Measurements from ENCODE around the gene KPNB1. TPM values are rescaled to one million over a fixed set of nuclear protein-coding genes. Genes with fewer than 3 reads are reported as not detected.
A peak's percentile ranks its signal among the peaks of the same experiment; 100 is the strongest.

KPNB1 gene
- total RNA-seq, 1 donor from 2014 or later, result 692 TPM

DNA sequence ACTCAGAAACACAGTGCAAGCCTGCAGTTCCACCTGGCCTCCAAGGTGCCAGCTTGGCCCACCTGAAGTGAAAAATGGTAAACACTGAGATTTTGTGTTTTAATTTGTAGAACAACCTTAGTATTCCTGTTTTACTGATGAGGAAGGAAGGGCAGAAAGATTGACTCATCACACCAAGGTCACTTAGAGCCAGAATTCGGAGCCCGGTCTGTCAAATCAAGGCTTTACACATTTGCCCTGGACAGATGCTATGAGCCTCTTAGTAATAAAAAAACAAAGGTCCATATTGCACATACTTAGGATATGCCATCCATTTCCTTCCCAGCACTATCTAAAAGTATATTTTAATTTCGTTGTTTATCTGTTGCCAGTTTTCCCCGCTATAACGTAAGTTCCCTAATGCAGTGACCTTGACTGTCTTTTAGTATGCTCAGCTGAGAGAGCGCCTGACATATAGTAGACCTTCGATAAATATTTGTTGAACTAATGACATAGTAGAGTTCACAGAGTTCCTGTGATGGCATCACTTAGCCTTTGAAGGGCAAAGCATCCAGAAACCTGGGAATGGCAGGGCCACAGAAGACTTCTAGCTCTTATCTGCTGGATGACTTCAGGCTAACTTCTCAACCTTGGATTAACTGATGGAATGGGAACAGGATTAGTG, 37.1 kb downstream of the KPNB1 start:
- intact Hi-C loops (cut with micrococcal nuclease), result no loop called here
- H3K36me3 Mint-ChIP-seq (ENCODE audit: low read depth), result peaks cover 54% of the 10 kb centered on the region
- no peak for DNase-seq (ENCODE audit: low spot score)
- H3K27me3 Mint-ChIP-seq (ENCODE audit: low read depth), result no peaks in the 10 kb centered on the region
- H3K9me3 Mint-ChIP-seq, result no peaks in the 10 kb centered on the region
- H3K27ac Mint-ChIP-seq, result peak overlapping the region; percentile 11
- peaks cover 11% of the 10 kb centered on the region for H3K4me1 Mint-ChIP-seq (ENCODE audit: low read depth)
- no peak overlapping the region for H3K4me3 Mint-ChIP-seq (ENCODE audit: low read depth)

DNA sequence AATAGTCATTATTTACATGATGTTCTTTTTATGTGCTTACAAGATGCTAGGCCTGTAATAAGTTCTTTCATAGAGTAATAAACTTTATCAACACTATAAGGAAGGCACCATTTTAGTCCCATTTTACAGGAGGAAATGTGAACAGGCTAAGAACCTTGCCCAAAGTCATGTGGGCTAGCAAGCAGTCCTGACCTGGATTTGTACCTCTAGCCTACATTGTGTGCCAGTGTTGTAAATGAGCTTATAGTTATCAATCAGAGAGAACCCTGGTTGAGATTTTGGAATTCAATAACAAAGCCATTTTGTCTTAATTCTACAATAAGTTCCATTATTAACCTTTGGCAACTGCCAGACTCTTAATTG, 37.6 kb downstream of the KPNB1 start:
- no peaks in the 10 kb centered on the region for H3K27me3 Mint-ChIP-seq (ENCODE audit: low read depth)
- peaks cover 15% of the 10 kb centered on the region for H3K4me1 Mint-ChIP-seq (ENCODE audit: low read depth)
- peaks cover 49% of the 10 kb centered on the region for H3K36me3 Mint-ChIP-seq (ENCODE audit: low read depth)
- H3K9me3 Mint-ChIP-seq, result no peaks in the 10 kb centered on the region
- no peak for DNase-seq (ENCODE audit: low spot score)
- no peak overlapping the region for H3K4me3 Mint-ChIP-seq (ENCODE audit: low read depth)
- H3K27ac Mint-ChIP-seq, result peak overlapping the region; percentile 11
- intact Hi-C loops (cut with micrococcal nuclease), result no loop called here

DNA sequence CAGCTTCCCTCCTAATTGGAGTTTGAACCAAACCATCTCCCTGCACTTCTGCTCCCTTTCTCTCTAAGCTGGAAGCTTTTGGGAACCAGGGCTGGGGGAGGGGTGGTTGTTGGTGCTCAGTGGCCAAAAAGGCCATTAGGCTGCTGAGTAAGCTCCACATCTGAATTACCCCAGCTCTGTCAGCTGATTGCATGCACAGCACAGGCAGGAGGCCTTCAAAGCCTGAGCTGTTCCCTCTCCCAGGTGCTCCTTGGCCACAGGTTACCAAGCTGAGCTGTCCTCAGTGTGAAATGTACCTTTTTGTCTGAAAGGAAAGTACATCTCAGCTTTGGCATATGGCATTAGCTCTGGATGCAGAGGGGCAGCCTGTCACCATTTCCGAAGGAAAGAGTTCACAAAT, 38.0 kb downstream of the KPNB1 start:
- peaks cover 19% of the 10 kb centered on the region for H3K4me1 Mint-ChIP-seq (ENCODE audit: low read depth)

GRCh38 chr17:47690121-47690520, 40.4 kb downstream of the KPNB1 start:
- Mint-ChIP-seq H3K4me1 (ENCODE audit: low read depth) (peaks cover 30% of the 10 kb centered on the region), H3K27ac (no peak overlapping the region), H3K36me3 (ENCODE audit: low read depth) (peaks cover 22% of the 10 kb centered on the region), H3K9me3 (no peaks in the 10 kb centered on the region), H3K4me3 (ENCODE audit: low read depth) (no peak overlapping the region), H3K27me3 (ENCODE audit: low read depth) (peaks cover 2% of the 10 kb centered on the region)
- intact Hi-C loops (cut with micrococcal nuclease), result no loop called here
- no peak for DNase-seq (ENCODE audit: low spot score)

More for the DNA sequence above, 38.0 kb downstream of the KPNB1 start:
- Mint-ChIP-seq H3K27me3 (ENCODE audit: low read depth) (no peaks in the 10 kb centered on the region), H3K27ac (no peak overlapping the region), H3K9me3 (no peaks in the 10 kb centered on the region), H3K4me3 (ENCODE audit: low read depth) (no peak overlapping the region), H3K36me3 (ENCODE audit: low read depth) (peaks cover 45% of the 10 kb centered on the region)
- DNase-seq (ENCODE audit: low spot score), result no peak
- intact Hi-C loops (cut with micrococcal nuclease), result no loop called here

DNA sequence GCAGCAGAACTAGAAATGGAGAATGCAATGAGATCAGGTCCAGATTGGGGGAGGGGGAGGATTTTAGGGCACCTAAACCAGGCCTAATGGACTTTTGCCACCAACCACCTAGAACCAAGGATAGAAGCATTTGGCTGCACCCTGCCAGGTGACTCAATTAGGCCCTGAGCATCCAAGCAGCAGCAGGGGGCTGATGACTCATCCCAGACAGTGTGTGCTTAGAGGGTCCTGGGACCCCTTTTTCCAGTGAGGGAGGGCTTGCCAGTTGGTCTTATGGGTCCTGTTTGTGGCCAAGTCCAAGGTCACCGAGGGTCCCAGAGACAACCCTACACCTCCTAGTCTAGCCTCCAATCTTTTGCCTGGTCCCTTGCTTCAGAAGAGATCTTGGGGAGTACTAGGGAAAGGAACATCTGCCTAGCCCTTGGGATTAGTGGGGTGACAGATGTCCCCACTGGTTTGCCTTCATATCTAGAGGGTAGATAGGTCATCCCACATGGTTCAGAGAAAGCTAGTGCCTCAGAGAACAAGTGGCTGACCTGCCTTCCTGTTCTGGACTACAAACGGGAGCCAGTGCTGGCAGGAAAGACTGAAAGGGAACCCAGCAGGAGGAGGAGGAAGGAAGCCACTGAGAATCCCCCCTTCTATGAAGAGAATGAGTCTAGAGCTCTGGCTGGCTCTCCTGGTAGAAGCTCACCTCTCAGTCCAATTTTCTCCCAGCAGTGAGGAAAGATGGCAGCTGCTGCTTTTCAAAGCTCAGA, 42.6 kb downstream of the KPNB1 start:
- H3K27ac Mint-ChIP-seq, result no peak overlapping the region
- H3K9me3 Mint-ChIP-seq, result no peaks in the 10 kb centered on the region
- H3K36me3 Mint-ChIP-seq (ENCODE audit: low read depth), result peaks cover 2% of the 10 kb centered on the region
- intact Hi-C loops (cut with micrococcal nuclease), result no loop called here
- peak overlapping the region; percentile 89 for H3K4me3 Mint-ChIP-seq (ENCODE audit: low read depth)
- peaks cover 29% of the 10 kb centered on the region for H3K4me1 Mint-ChIP-seq (ENCODE audit: low read depth)
- no peak for DNase-seq (ENCODE audit: low spot score)
- H3K27me3 Mint-ChIP-seq (ENCODE audit: low read depth), result peaks cover 2% of the 10 kb centered on the region

DNA sequence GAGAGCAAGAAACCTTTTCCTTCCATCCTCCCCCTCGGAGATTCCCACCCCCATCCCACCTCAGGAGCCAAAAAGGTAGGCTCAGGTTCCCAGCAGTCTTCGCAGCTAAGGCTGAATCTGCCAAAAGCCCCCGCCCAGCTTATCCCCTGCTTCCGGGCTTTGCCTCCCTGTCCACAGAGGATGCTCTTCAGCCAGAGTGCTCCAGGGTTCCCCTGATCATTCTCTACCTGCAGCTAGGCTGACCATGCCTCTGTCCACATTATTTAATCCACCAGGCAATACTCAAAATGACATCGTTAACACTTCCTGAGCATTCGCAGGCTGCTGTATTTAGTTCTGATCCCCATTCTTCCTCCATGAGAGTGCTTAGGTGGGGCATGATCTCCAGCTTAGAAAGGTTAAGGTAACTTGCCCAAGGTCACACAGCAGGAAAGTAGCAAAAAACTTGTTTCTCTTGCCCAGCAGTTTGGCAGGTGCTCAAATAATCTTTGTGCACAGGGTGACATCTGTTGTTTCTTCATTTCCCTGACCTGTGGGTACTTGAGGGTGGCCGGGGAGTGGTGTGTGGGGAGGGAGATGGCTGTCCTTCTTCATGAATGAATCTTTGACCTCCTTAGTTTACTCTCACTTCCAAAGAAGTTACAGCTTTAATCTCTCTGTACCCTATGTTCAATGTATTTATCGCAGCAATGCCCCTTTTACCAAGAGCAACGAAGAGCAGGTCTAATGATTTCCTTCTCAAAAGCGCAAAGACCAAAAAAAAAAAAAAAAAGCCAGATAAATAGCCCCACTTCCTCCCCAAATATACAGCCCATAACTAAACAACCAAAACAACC, 43.4 kb downstream of the KPNB1 start:
- peak overlapping the region; percentile 89 for H3K4me3 Mint-ChIP-seq (ENCODE audit: low read depth)
- DNase-seq (ENCODE audit: low spot score), result no peak
- no peaks in the 10 kb centered on the region for H3K36me3 Mint-ChIP-seq (ENCODE audit: low read depth)
- intact Hi-C loops (cut with micrococcal nuclease), result no loop called here
- no peaks in the 10 kb centered on the region for H3K9me3 Mint-ChIP-seq
- H3K4me1 Mint-ChIP-seq (ENCODE audit: low read depth), result peaks cover 29% of the 10 kb centered on the region
- H3K27ac Mint-ChIP-seq, result peak overlapping the region; percentile 84
- H3K27me3 Mint-ChIP-seq (ENCODE audit: low read depth), result peaks cover 2% of the 10 kb centered on the region

GRCh38 chr17:47693731-47694580, 44.2 kb downstream of the KPNB1 start, which contains the start of gene TBKBP1:
Gene TBKBP1, plus strand, starts transcription at chr17:47694161. Its CDS starts 1,952 bp downstream, at chr17:47696113.
- Mint-ChIP-seq H3K27ac (peak within 1 kb of the TSS; percentile 86), H3K9me3 (no peaks in the 10 kb centered on the region), H3K4me3 (ENCODE audit: low read depth) (peak within 1 kb of the TSS; percentile 89), H3K27me3 (ENCODE audit: low read depth) (peaks cover 2% of the 10 kb centered on the region), H3K36me3 (ENCODE audit: low read depth) (no peaks in the 10 kb centered on the region), H3K4me1 (ENCODE audit: low read depth) (peaks cover 31% of the 10 kb centered on the region)
- no peak for DNase-seq (ENCODE audit: low spot score)
- intact Hi-C loops (cut with micrococcal nuclease), result no loop called here

- H3K4me1 Mint-ChIP-seq (ENCODE audit: low read depth), result peaks cover 33% of the 10 kb centered on the region
- peak overlapping the region; percentile 86 for H3K27ac Mint-ChIP-seq
- peaks cover 2% of the 10 kb centered on the region for H3K27me3 Mint-ChIP-seq (ENCODE audit: low read depth)
- DNase-seq (ENCODE audit: low spot score), result no peak
- H3K36me3 Mint-ChIP-seq (ENCODE audit: low read depth), result peaks cover 4% of the 10 kb centered on the region
- H3K4me3 Mint-ChIP-seq (ENCODE audit: low read depth), result peak overlapping the region; percentile 88
- intact Hi-C loops (cut with micrococcal nuclease), result loop anchor here (5.0 kb wide), 2 partner anchors 33 to 107 kb away; no protein-coding TSS in a partner anchor
- H3K9me3 Mint-ChIP-seq, result no peaks in the 10 kb centered on the region
These were observed 45.1 kb downstream of the KPNB1 start for GRCh38 chr17:47694581-47695428.

- intact Hi-C loops (cut with micrococcal nuclease), result loop anchor here (5.0 kb wide), 2 partner anchors 33 to 107 kb away; no protein-coding TSS in a partner anchor
- Mint-ChIP-seq H3K27ac (peak overlapping the region; percentile 86), H3K4me1 (ENCODE audit: low read depth) (peaks cover 26% of the 10 kb centered on the region), H3K36me3 (ENCODE audit: low read depth) (peaks cover 4% of the 10 kb centered on the region), H3K27me3 (ENCODE audit: low read depth) (peaks cover 2% of the 10 kb centered on the region), H3K9me3 (no peaks in the 10 kb centered on the region), H3K4me3 (ENCODE audit: low read depth) (peak overlapping the region; percentile 88)
- DNase-seq (ENCODE audit: low spot score), result no peak
These were observed 46.0 kb downstream of the KPNB1 start for GRCh38 chr17:47695429-47696376.

DNA sequence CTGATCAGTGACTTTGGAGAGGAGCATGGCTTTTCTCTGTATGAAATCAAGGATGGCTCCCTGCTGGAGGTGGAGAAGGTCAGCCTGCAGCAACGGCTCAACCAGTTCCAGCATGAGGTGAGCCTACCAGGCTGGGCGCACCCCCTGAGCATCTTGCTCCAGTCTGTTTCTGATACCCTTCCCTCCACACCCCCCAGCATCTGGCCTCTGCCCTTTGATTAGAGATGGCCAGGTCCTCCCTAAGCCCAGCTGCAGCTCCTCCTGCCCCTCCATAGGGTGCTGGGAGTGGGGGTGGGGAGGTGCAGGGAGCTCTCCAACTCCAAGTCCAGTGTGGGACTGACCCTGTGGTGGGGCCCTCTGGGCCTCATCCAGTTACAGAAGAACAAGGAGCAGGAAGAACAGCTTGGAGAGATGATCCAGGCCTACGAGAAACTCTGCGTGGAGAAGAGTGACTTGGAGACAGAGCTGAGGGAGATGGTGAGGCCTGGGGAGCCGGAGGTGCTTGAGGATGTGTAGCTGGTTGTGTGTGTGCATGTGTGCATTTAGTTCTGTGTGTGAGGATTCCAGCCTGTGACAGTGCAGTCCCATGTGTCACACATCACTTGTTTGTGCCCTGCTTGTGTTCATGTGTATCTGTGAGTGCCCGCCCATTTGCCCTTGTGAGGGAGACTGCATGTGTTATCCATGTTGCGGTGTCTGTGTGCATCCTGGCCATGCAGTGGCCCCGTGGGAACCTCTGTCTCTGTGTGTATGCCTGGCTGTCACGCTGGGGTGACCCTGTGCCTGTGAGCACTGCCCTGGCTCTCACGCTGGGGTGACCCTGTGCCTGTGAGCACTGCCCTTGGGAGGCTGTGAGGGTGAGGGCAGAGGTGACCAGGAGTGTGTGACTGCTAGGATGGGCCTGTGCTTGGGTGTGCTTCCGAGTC, 47.3 kb downstream of the KPNB1 start:
- H3K4me3 Mint-ChIP-seq (ENCODE audit: low read depth), result no peak overlapping the region
- H3K4me1 Mint-ChIP-seq (ENCODE audit: low read depth), result peaks cover 32% of the 10 kb centered on the region
- no peak for DNase-seq (ENCODE audit: low spot score)
- peaks cover 2% of the 10 kb centered on the region for H3K27me3 Mint-ChIP-seq (ENCODE audit: low read depth)
- H3K27ac Mint-ChIP-seq, result no peak overlapping the region
- H3K9me3 Mint-ChIP-seq, result no peaks in the 10 kb centered on the region
- intact Hi-C loops (cut with micrococcal nuclease), result loop anchor here (5.0 kb wide), 2 partner anchors 35 to 105 kb away; no protein-coding TSS in a partner anchor
- peaks cover 4% of the 10 kb centered on the region for H3K36me3 Mint-ChIP-seq (ENCODE audit: low read depth)

Measured in activated T-helper 2 cell treated with anti-CD3 and anti-CD28 coated beads, Interferon-gamma antibody, Interleukin-2, Interleukin-4, amounts not matched to agents 10 μg/mL and 5 μg/mL and 100 μg/mL, durations not matched to agents 14 hours and 24 hours and 36 hours (primary cell).